GM21825 (cell line): ENCODE data around the gene UNC79.

ENCODE experiments used
- ATAC-seq: cut with Tn5 transposase; IDR thresholded peaks from one replicate; pipeline ENCODE4 v1.9.1; 2021; ENCODE audit warnings: mild to moderate bottlenecking, moderate library complexity; ENCODE audit not compliant: unreplicated experiment

The UNC79 gene

GRCh38 chr14:93654599-93654998 is 223.9 kb downstream of the UNC79 start:
- ATAC-seq, result no peak

DNA sequence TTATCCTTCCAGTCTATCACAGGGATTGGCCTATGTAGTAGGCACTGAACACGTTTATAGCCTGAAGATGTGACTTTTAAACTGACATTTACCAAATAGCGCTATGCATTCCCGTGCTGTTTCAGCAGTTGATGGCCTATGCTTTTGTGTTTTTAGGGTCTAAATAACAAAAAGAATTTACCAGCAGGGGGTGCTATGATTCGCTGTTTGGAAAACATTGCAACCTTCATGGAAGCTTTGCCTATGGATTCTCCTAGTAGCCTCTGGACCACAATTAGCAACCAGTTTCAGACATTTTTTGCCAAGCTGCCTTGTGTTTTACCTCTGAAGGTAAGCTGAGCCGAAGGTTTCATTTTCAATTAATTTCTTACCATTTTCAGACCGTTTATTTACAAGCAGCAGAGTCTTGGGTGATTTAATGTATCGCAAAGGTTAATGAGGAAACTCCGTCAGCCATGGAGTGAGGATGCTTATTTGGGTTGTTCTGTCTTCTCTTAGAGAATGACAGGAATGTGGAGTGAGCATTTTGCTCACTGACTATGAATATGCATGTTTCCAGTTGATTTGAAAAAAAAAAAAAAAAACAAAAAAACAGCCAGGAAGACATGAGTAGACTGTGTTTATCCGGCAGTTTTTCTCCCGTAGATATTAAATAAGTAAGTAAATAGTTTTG is 224.5 kb downstream of the UNC79 start:
- no peak for ATAC-seq

DNA sequence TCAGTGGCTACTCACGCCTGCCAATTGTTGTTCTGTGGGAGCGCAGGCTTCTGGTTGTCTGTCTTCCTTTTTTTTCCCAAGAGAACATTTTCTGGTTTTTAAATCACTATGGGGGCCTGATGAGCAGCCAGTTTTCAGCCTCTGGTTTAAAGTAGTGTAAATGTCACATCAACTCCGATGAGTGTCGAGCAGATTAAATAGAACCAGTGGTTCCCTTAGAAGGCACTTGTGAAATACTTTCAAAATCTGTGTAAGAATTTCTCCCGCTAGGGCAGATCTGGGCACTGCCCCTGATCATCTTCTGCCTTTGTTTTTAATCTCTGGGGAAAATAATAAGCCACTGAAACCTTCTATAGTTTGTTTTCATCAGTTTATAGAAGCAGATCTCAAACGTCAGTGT is 227.1 kb downstream of the UNC79 start:
- ATAC-seq, result no peak

- no peak for ATAC-seq
Measured at GRCh38 chr14:93663317-93663716, 232.6 kb downstream of the UNC79 start.

DNA sequence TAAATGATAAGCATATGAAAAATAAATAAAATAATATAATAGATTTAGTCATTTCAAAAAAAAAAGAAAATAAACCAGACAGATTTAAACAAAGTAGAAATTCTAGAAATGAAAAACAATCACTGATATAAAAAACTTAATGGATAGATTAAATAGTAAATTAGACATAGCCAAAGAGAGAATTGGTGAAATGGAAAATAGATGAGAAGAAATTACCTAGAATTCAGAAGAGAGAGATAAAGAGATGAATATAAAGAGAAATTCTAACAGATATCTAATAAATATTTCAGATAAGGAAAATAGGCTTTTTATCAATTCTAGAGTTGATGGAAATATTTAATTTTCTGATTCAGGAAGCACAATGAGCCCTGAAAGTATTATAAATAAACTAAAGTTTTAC is 234.4 kb downstream of the UNC79 start:
- ATAC-seq, result no peak

DNA sequence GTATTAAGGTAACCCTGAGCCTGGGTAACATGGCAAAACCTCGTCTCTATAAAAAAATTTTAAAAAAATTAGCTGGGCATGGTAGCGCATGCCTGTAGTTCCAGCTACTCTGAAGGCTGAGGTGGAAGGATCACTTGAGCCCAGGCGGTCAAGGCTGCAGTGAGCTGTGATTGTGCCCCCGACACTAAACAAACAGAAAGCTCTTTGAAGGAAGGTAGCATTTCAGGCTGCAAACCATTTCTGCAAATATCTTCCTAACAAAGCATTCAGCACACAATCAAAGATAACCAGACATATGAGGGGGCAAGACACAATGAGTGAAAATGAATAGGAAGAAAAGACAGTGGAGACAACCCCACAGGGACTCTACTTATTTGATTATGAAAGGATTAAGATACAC is 238.9 kb downstream of the UNC79 start:
- ATAC-seq, result no peak

DNA sequence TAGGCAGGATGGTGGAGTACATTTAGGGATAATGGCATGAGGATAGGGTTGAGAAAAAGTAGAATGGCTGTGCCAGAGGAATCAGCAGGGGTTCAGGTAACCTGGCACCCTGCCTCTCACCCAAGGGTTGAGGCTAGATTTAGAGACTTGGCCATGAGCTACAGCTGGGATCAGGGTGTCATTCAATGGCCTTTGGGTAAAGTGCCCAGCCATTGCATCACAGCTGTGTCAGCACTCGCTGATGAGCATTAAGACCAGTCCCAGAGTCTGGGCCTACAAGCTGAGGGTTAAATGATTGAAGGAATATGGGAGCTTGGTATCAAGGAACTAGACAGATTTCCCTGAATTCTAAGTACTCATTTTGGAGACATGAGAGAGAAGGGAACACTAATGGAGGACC is 243.6 kb downstream of the UNC79 start:
- ATAC-seq, result no peak

DNA sequence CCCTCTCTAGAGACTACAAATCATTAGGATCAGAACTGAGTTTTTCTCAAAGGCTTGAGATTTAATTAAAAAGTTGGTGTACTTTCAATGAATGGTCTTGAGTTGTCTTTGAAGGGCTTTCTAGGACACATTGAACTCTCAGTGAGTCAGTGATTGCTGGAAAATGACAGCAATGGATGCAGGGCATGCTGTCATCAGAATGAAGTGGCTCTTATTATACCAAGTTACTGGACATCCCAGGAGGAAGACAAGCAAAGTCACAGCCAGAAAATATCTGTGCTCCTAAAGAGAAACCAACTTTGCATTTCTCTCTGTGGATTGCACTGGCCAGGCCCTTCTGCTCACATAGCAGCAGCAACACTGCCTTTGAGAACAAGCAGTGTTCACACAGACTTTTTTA is 244.9 kb downstream of the UNC79 start:
- no peak for ATAC-seq

DNA sequence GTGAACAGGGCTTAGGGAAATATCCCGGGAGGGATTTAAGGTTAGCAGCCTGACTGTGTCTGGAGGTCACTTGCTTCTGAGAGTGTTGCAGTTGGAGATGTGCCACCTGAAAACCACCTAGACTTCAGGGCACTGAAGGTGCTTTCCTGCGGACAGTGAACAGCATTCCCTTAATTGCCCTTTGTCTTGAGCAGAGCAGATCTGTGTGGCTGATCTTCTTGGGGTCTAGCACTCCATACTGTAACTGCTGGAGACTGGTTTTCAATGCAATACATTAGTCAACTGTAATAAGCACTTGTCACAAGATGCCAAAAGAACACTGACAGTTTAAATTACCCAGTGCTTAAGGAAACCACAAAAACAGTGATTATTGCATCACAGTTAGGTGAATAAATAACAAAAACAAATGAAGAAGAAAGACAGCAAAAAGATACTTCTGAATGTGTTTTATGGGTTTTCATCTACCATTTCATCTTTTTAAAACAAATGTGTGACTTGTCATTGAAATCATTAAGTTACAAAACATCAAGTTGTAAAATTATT is 245.7 kb downstream of the UNC79 start:
- no peak for ATAC-seq

- no peak for ATAC-seq
Measured at GRCh38 chr14:93682459-93682858, 251.7 kb downstream of the UNC79 start.

DNA sequence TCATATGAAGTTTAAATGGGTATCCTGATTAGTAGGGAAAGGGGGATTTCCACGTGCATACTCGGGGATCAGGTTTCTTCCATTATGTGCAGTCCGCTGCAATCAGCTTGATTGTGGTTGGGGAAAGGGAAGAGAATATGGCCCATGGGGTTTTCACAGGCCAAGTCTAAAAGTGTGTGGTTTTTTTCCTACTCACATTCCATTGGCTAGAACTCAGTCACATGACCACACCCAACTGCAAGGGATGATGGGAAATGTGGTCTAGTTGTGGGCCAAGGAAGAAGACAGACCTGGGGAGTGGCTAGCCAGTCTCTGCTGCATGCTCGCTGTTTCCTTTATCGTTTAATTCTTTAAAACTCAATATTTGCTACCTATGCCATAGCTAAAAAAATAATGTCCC is 252.5 kb downstream of the UNC79 start:
- no peak for ATAC-seq

DNA sequence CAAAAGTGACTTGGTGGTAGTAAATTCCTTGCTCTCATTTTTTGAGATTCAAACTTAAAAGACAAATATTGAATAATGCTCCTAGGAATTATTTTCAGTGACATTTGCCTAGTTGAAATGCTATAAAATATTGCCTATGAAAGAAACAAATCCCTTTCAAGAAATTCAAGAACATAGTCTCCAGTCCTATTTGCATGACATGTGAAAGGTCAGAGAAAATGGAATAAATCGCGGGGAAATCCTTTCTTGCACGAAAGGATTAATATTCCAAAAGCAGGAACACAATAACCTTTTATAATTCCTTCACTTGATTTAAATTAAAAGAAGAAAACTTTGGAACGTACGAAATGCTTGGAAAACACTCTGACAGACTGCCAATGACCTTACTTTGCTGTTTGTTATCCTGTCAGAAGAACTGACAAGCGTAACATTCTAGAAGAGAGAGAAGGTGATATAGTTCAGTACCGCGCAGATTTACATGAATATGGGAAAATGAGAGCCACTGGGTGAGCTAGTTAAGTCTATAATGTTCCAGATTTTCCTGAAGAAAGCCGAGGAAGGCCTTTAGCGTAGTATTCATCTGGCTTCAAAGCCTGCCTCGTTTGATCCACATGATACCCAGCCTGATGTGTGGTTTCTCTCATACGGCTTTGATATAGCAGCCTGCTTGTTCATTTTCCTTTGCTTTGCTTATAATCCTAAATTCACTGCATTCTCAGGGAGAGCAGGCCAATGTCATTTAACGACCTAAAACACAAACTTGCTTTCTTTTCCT is 254.6 kb downstream of the UNC79 start:
- no peak for ATAC-seq

GRCh38 chr14:93686268-93686667 is 255.5 kb downstream of the UNC79 start:
- ATAC-seq, result no peak

GRCh38 chr14:93688239-93688666 is 257.5 kb downstream of the UNC79 start:
- ATAC-seq, result no peak

GRCh38 chr14:93688820-93689219 is 258.1 kb downstream of the UNC79 start:
- no peak for ATAC-seq

DNA sequence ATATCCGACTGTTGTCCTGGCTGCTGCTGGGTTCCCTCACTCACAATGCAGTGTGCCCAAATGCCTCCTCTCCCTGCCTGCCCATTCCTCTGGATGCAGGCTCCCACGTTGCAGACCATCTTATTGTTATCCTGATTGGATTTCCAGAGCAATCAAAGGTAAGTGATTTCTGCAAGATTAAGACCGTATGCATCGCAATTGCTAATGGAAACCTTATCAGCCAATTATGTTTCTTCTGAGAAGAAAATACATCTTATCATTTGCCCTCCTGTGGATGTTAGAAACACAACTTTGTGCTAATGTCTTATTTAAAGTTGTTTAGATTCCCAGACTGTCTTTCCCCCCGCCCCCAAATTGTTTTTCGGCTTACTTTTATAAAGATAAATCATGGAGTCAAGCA is 259.4 kb downstream of the UNC79 start:
- no peak for ATAC-seq

GRCh38 chr14:93691042-93691780 is 260.5 kb downstream of the UNC79 start:
- no peak for ATAC-seq

GRCh38 chr14:93693914-93694313 is 263.2 kb downstream of the UNC79 start:
- no peak for ATAC-seq

DNA sequence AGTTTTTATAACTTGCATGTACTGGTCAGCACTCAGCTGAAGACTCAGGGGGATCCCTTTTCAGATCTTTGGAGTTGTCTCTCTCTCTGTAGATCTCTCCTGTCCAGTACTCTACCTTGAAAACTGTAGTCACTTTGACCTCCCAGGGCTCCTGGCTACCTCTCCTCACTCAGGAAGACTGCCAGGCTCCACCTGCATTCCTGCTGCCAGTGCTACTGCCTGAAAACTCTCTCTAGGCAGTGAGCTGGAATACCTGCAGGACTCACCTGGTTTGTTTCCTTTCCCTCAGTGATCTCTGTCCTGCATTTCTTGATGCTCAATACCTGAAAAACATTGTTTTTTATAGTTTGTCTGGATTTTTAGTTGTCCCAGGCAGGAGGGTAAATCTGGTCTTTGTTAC is 270.2 kb downstream of the UNC79 start:
- no peak for ATAC-seq

- ATAC-seq, result no peak
Measured at GRCh38 chr14:93701562-93701961, 270.8 kb downstream of the UNC79 start.

- no peak for ATAC-seq
Measured at GRCh38 chr14:93702946-93703345, 272.2 kb downstream of the UNC79 start.

GRCh38 chr14:93703941-93704340 is 273.2 kb downstream of the UNC79 start:
- no peak for ATAC-seq
